ENCODE data around the gene ADGRD2. TPM values are rescaled to one million over a fixed set of nuclear protein-coding genes. Genes with fewer than 3 reads are reported as not detected.
A peak's percentile ranks its signal among the peaks of the same experiment; 100 is the strongest.

Gene ADGRD2
- total and polyA plus RNA-seq, 9 of the 15 experiments (the other 6 are each of a cell fraction or from before 2014, with no cell fraction given): not detected

GRCh38 chr9:124415102-124415851 is 35.0 kb upstream of the ADGRD2 start, which contains the start of gene PSMB7 (continued):
- no peak for TF ChIP-seq RFX7 (CRISPR knock-in tag; IDR thresholded peaks at IDR 0.05)
- peak; percentile 17 for TF ChIP-seq MAX (CRISPR knock-in tag; IDR thresholded peaks at IDR 0.05)
- no peak for TF ChIP-seq HMG20B (CRISPR knock-in tag; IDR thresholded peaks at IDR 0.05)
- TF ChIP-seq ZKSCAN3 (CRISPR knock-in tag; IDR thresholded peaks at IDR 0.05): no peak
- TF ChIP-seq ATF7 (IDR thresholded peaks at IDR 0.05): peak; percentile 80
- TF ChIP-seq, protein P1, sequence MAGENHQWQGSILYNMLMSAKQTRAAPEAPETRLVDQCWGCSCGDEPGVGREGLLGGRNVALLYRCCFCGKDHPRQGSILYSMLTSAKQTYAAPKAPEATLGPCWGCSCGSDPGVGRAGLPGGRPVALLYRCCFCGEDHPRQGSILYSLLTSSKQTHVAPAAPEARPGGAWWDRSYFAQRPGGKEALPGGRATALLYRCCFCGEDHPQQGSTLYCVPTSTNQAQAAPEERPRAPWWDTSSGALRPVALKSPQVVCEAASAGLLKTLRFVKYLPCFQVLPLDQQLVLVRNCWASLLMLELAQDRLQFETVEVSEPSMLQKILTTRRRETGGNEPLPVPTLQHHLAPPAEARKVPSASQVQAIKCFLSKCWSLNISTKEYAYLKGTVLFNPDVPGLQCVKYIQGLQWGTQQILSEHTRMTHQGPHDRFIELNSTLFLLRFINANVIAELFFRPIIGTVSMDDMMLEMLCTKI (IDR thresholded peaks at IDR 0.05; ENCODE audit: partially characterized antibody): no peak
- peak; percentile 61 to 93 for TF ChIP-seq MAZ (CRISPR knock-in tag; conservative IDR thresholded peaks at IDR 0.05 in 1 of 2, IDR thresholded peaks at IDR 0.05 in 1 of 2)
- no peak for TF ChIP-seq ZNF121 (CRISPR knock-in tag; conservative IDR thresholded peaks at IDR 0.05)
- TF ChIP-seq ELF1 (tag; IDR thresholded peaks at IDR 0.05): peak; percentile 96
- peak; percentile 71 for TF ChIP-seq ESRRA (IDR thresholded peaks at IDR 0.05; ENCODE audit: borderline replicate concordance, low read depth)
- TF ChIP-seq FIP1L1 (IDR thresholded peaks at IDR 0.05; ENCODE audit: low read depth, low read length, poor library complexity, severe bottlenecking): no peak
- no peak for TF ChIP-seq ADNP (tag; IDR thresholded peaks at IDR 0.05)
- no peak for TF ChIP-seq ZNF143 (CRISPR knock-in tag; IDR thresholded peaks at IDR 0.05)
- no peak for TF ChIP-seq ATF4 (CRISPR knock-in tag; IDR thresholded peaks at IDR 0.05)
- TF ChIP-seq KDM4B (IDR thresholded peaks at IDR 0.05; ENCODE audit: borderline replicate concordance in 2 of 2, low read depth in 1 of 2): peak in 1 of 2 experiments; percentile 91; a peak in 1 of 4 replicates
- TF ChIP-seq NR1H2 (CRISPR knock-in tag; IDR thresholded peaks at IDR 0.05): no peak
- TF ChIP-seq MAFG (tag; conservative IDR thresholded peaks at IDR 0.05): peak; percentile 53
- TF ChIP-seq THRAP3 (IDR thresholded peaks at IDR 0.05; ENCODE audit: borderline replicate concordance): no peak
- no peak for TF ChIP-seq ARID3B (CRISPR knock-in tag; IDR thresholded peaks at IDR 0.05; ENCODE audit: borderline replicate concordance)
- TF ChIP-seq MYBL2 (IDR thresholded peaks at IDR 0.05; ENCODE audit: low read depth): no peak; the same call in 1 of the 2 replicates
- TF ChIP-seq MYBL2 (CRISPR knock-in tag; IDR thresholded peaks at IDR 0.05; ENCODE audit: borderline replicate concordance): no peak
- peak; percentile 58; the same call in 1 of the 2 replicates for TF ChIP-seq MBD2 (IDR thresholded peaks at IDR 0.05; ENCODE audit: borderline replicate concordance, low read depth)
- TF ChIP-seq NFATC3 (IDR thresholded peaks at IDR 0.05): no peak
- peak; percentile 95 for TF ChIP-seq TAF9B (IDR thresholded peaks at IDR 0.05; ENCODE audit: partially characterized antibody)
- TF ChIP-seq POLR2AphosphoS2 (IDR thresholded peaks at IDR 0.05; ENCODE audit: low read length): no peak

All from K562 (cell line).